RWPE1 (cell line): ENCODE measurements around the gene SHISA6.

ENCODE experiments used
- CTCF ChIA-PET: fragments of 350-600 bp; sonication (Branson Sonifier 250); formaldehyde crosslinking; extraction: SDS; loops from one replicate; lab custom pipeline; 2021; lab: Yijun Ruan, JAX
- POLR2A ChIA-PET: fragments of 400-600 bp; formaldehyde crosslinking; extraction: SDS; loops from one replicate; lab custom pipeline; 2020; ENCODE audit warnings: antibody characterized with exemption; ENCODE audit not compliant: low non-redundant PET; lab: Yijun Ruan, JAX
- DNase-seq: peaks from one replicate; pipeline ENCODE4 v3.0.0; 2012; ENCODE audit warnings: low spot score
- H3K27ac ChIP-seq: fragments of 450-650 bp; 2 replicates; pipeline ENCODE4 v1.5.1; 2017
- CTCF ChIP-seq: fragments of 450-650 bp; conservative IDR thresholded peaks from 2 replicates; pipeline ENCODE4 v1.5.1; 2017; ENCODE audit warnings: low read depth, mild to moderate bottlenecking

The SHISA6 gene

GRCh38 chr17:11251561-11252107 is 10.6 kb downstream of the SHISA6 start:
- ChIA-PET CTCF (interaction anchor here (0.6 kb wide), 1 partner anchor 1257 kb away, joined by 4 read pairs; no protein-coding TSS in a partner anchor), POLR2A (no interaction called here)
- H3K27ac ChIP-seq = no peak overlapping the region
- TF ChIP-seq CTCF = no peak
- DNase-seq = no peak

GRCh38 chr17:11252146-11252545 is 11.1 kb downstream of the SHISA6 start:
- no peak overlapping the region for H3K27ac ChIP-seq
- ChIA-PET POLR2A (no interaction called here), CTCF (interaction anchor here (0.6 kb wide), 1 partner anchor 1256 kb away, joined by 4 read pairs; no protein-coding TSS in a partner anchor)
- no peak for TF ChIP-seq CTCF
- no peak for DNase-seq

GRCh38 chr17:11256877-11257276 is 15.9 kb downstream of the SHISA6 start:
- CTCF ChIA-PET = interaction anchor here (0.5 kb wide), 1 partner anchor 229 kb away, joined by 3 read pairs; no protein-coding TSS in a partner anchor
- H3K27ac ChIP-seq = no peak overlapping the region
- DNase-seq = no peak
- TF ChIP-seq CTCF = no peak
- POLR2A ChIA-PET = no interaction called here

GRCh38 chr17:11264183-11264871 is 23.3 kb downstream of the SHISA6 start:
- POLR2A ChIA-PET = no interaction called here
- no peak for TF ChIP-seq CTCF
- H3K27ac ChIP-seq = no peak overlapping the region
- no peak for DNase-seq
- CTCF ChIA-PET = interaction anchor here (0.5 kb wide), 2 partner anchors 142 to 671 kb away, joined by 3 read pairs; no protein-coding TSS in a partner anchor

GRCh38 chr17:11267999-11268575 is 27.1 kb downstream of the SHISA6 start:
- ChIA-PET POLR2A (no interaction called here), CTCF (interaction anchor here (0.6 kb wide), 2 partner anchors 164 to 278 kb away, joined by 3 read pairs; no protein-coding TSS in a partner anchor)
- DNase-seq = no peak
- no peak overlapping the region for H3K27ac ChIP-seq
- no peak for TF ChIP-seq CTCF

GRCh38 chr17:11269210-11269609 is 28.2 kb downstream of the SHISA6 start:
- ChIA-PET CTCF (no interaction called here), POLR2A (no interaction called here)
- H3K27ac ChIP-seq = no peak overlapping the region
- no peak for DNase-seq
- no peak for TF ChIP-seq CTCF
